ENCODE results near the gene PDZRN4. TPM values are rescaled to one million over a fixed set of nuclear protein-coding genes. Genes with fewer than 3 reads are reported as not detected.
"Not testable (repeated sequence)": the region's sequence is repeated elsewhere in the genome, so short reads cannot be mapped to it uniquely, and the experiment has no call there.

The PDZRN4 gene
- total RNA-seq, 2 experiments from 2014 or later, result not detected

DNA sequence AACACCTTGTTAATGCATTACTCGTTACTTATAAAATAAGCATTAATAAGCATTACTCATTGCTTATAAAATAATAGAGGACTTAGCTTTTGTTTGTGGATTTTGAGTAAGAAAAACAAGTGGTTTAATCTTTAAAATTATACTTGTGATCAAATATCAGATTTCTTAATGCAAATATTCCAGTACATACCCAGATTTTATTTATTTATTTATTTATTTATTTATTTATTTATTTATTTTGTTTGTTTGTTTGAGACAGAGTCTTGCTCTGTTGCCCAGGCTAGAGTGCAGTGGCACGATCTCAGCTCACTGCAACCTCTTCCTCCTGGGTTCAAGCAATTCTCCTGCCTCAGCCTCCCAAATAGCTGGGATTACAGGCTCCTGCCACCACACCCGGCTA lies 3.4 kb downstream of the PDZRN4 start:
- H3K4me3 Mint-ChIP-seq; DNase-seq; CTCF ChIA-PET; POLR2A ChIA-PET; H3K9me3 Mint-ChIP-seq; H3K27ac Mint-ChIP-seq; H3K4me1 Mint-ChIP-seq; H3K36me3 Mint-ChIP-seq (ENCODE audit: low read depth): not testable (repeated sequence)
- H3K27me3 Mint-ChIP-seq, result peaks cover 37% of the 10 kb centered on the region

- ChIA-PET POLR2A (no interaction called here), CTCF (no interaction called here)
- DNase-seq, result no peak
- no peaks in the 10 kb centered on the region for H3K36me3 Mint-ChIP-seq (ENCODE audit: low read depth)
- H3K9me3 Mint-ChIP-seq, result no peaks in the 10 kb centered on the region
- H3K27me3 Mint-ChIP-seq, result peaks cover 21% of the 10 kb centered on the region
- no peak overlapping the region for H3K27ac Mint-ChIP-seq
- no peaks in the 10 kb centered on the region for H3K4me1 Mint-ChIP-seq
- no peak overlapping the region for H3K4me3 Mint-ChIP-seq
Observed at GRCh38 chr12:41193311-41193710, 5.2 kb downstream of the PDZRN4 start.

GRCh38 chr12:41202051-41202450 lies 13.9 kb downstream of the PDZRN4 start:
- H3K36me3 Mint-ChIP-seq (ENCODE audit: low read depth), result no peaks in the 10 kb centered on the region
- H3K4me1 Mint-ChIP-seq, result no peaks in the 10 kb centered on the region
- CTCF ChIA-PET, result no interaction called here
- no peak overlapping the region for H3K27ac Mint-ChIP-seq
- no peaks in the 10 kb centered on the region for H3K9me3 Mint-ChIP-seq
- DNase-seq, result no peak
- no peaks in the 10 kb centered on the region for H3K27me3 Mint-ChIP-seq
- no peak overlapping the region for H3K4me3 Mint-ChIP-seq
- POLR2A ChIA-PET, result no interaction called here

DNA sequence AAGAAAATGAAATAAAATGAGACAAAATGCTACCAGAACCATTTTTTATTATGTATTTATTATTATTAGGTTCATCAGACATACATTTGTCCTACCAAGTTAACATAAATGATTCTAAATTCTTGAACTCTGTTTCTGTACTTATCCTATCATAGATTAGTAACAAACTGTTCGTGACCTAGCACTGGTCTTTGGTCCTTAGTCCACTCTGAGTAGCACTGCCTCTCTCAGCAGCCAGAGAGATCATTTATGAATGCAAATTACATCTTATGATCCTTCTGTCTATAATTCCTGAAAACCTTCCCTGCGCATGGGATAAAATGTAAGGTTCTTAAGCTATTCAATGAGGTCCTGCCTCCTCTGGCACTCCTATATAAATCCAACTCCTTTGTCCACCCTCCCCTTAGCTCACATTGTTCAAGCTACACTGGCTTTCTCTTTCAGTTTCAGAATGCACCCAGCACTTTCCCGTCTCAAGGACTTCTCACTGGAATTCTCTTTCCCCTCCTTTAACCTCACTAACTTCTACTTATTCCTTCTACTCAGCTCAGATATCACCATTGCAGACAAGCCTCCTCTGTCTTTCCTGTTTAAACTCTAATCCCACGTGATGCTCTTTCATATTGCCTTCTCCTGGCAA lies 17.1 kb downstream of the PDZRN4 start:
- no peaks in the 10 kb centered on the region for H3K4me1 Mint-ChIP-seq
- POLR2A ChIA-PET, result no interaction called here
- H3K36me3 Mint-ChIP-seq (ENCODE audit: low read depth), result no peaks in the 10 kb centered on the region
- H3K4me3 Mint-ChIP-seq, result no peak overlapping the region
- CTCF ChIA-PET, result no interaction called here
- no peaks in the 10 kb centered on the region for H3K9me3 Mint-ChIP-seq
- no peak overlapping the region for H3K27ac Mint-ChIP-seq
- no peak for DNase-seq
- H3K27me3 Mint-ChIP-seq, result no peaks in the 10 kb centered on the region

DNA sequence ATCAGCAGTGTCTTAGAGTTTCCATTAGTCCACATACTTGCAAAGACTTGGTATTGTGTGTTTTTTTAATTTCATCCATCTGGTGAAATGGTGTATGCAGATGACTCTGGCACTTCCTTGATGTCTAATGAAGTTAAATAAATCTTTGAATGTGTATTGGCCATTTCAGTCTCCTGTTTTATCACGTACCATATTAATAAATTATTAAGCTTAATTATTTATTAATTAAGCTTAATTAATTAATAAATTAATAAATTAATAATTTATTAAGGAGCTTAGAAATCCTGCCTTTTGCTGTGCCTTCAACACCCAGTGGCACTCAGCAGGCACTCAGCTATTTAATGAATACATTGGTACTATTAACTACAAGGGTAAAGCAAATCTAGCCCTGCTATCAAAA lies 18.2 kb downstream of the PDZRN4 start:
- no peaks in the 10 kb centered on the region for H3K4me1 Mint-ChIP-seq
- H3K9me3 Mint-ChIP-seq, result no peaks in the 10 kb centered on the region
- H3K27ac Mint-ChIP-seq, result no peak overlapping the region
- no peak for DNase-seq
- CTCF ChIA-PET, result interaction anchor here (0.6 kb wide), 1 partner anchor 247 kb away, joined by 3 read pairs; no protein-coding TSS in a partner anchor
- no peaks in the 10 kb centered on the region for H3K36me3 Mint-ChIP-seq (ENCODE audit: low read depth)
- POLR2A ChIA-PET, result no interaction called here
- no peak overlapping the region for H3K4me3 Mint-ChIP-seq
- H3K27me3 Mint-ChIP-seq, result no peaks in the 10 kb centered on the region

- ChIA-PET POLR2A (no interaction called here), CTCF (no interaction called here)
- Mint-ChIP-seq H3K4me1 (no peaks in the 10 kb centered on the region), H3K27ac (no peak overlapping the region), H3K27me3 (no peaks in the 10 kb centered on the region), H3K36me3 (ENCODE audit: low read depth) (no peaks in the 10 kb centered on the region), H3K4me3 (no peak overlapping the region), H3K9me3 (no peaks in the 10 kb centered on the region)
- DNase-seq, result no peak
Observed at GRCh38 chr12:41211448-41211847, 23.3 kb downstream of the PDZRN4 start.

- ChIA-PET POLR2A (no interaction called here), CTCF (no interaction called here)
- DNase-seq, result no peak
- Mint-ChIP-seq H3K36me3 (ENCODE audit: low read depth) (no peaks in the 10 kb centered on the region), H3K27me3 (no peaks in the 10 kb centered on the region), H3K4me3 (no peak overlapping the region), H3K9me3 (no peaks in the 10 kb centered on the region), H3K27ac (no peak overlapping the region), H3K4me1 (no peaks in the 10 kb centered on the region)
Observed at GRCh38 chr12:41212625-41213024, 24.5 kb downstream of the PDZRN4 start.

DNA sequence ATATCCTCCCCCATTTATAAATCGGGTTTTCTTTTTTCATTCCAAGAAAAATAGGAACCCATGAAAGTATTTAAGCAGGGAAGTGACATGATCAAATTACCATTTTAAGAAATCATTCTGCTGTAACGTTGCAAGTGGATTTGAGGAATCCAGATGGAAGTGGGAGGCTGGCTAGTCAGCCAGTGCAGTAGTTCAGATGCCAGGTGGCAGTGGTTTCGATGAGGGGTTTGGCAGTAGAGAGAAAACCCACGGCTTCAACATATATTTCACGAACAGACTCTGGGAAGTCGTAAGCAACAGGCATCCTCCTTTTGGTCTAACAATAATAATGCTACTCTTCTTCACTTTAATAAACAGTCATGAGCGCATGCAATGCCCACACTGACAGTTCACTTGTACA lies 25.0 kb downstream of the PDZRN4 start:
- ChIA-PET CTCF (no interaction called here), POLR2A (no interaction called here)
- DNase-seq, result no peak
- Mint-ChIP-seq H3K36me3 (ENCODE audit: low read depth) (no peaks in the 10 kb centered on the region), H3K9me3 (no peaks in the 10 kb centered on the region), H3K27ac (no peak overlapping the region), H3K4me3 (no peak overlapping the region), H3K27me3 (no peaks in the 10 kb centered on the region), H3K4me1 (no peaks in the 10 kb centered on the region)

GRCh38 chr12:41213648-41214047 lies 25.5 kb downstream of the PDZRN4 start:
- H3K27me3 Mint-ChIP-seq, result no peaks in the 10 kb centered on the region
- no peaks in the 10 kb centered on the region for H3K36me3 Mint-ChIP-seq (ENCODE audit: low read depth)
- no peak for DNase-seq
- CTCF ChIA-PET, result no interaction called here
- H3K4me3 Mint-ChIP-seq, result no peak overlapping the region
- no peak overlapping the region for H3K27ac Mint-ChIP-seq
- H3K9me3 Mint-ChIP-seq, result no peaks in the 10 kb centered on the region
- no peaks in the 10 kb centered on the region for H3K4me1 Mint-ChIP-seq
- POLR2A ChIA-PET, result no interaction called here

GRCh38 chr12:41217727-41218126 lies 29.6 kb downstream of the PDZRN4 start:
- Mint-ChIP-seq H3K9me3 (no peaks in the 10 kb centered on the region), H3K4me1 (no peaks in the 10 kb centered on the region), H3K27ac (no peak overlapping the region), H3K36me3 (ENCODE audit: low read depth) (no peaks in the 10 kb centered on the region), H3K4me3 (no peak overlapping the region), H3K27me3 (no peaks in the 10 kb centered on the region)
- ChIA-PET POLR2A (no interaction called here), CTCF (no interaction called here)
- DNase-seq, result no peak

GRCh38 chr12:41220931-41221330 lies 32.8 kb downstream of the PDZRN4 start:
- ChIA-PET CTCF (interaction anchor here (0.7 kb wide), 1 partner anchor 22 kb away, joined by 3 read pairs; no protein-coding TSS in a partner anchor), POLR2A (no interaction called here)
- peaks cover 1% of the 10 kb centered on the region for H3K27me3 Mint-ChIP-seq
- H3K9me3 Mint-ChIP-seq, result no peaks in the 10 kb centered on the region
- H3K27ac Mint-ChIP-seq, result no peak overlapping the region
- no peak overlapping the region for H3K4me3 Mint-ChIP-seq
- H3K4me1 Mint-ChIP-seq, result no peaks in the 10 kb centered on the region
- DNase-seq, result no peak
- no peaks in the 10 kb centered on the region for H3K36me3 Mint-ChIP-seq (ENCODE audit: low read depth)

- POLR2A ChIA-PET, result no interaction called here
- Mint-ChIP-seq H3K27ac (no peak overlapping the region), H3K36me3 (ENCODE audit: low read depth) (no peaks in the 10 kb centered on the region), H3K4me1 (no peaks in the 10 kb centered on the region), H3K4me3 (no peak overlapping the region), H3K27me3 (peaks cover 1% of the 10 kb centered on the region), H3K9me3 (no peaks in the 10 kb centered on the region)
- DNase-seq, result no peak
- CTCF ChIA-PET, result no interaction called here
Observed at GRCh38 chr12:41221491-41221890, 33.4 kb downstream of the PDZRN4 start.

GRCh38 chr12:41223600-41223999 lies 35.5 kb downstream of the PDZRN4 start:
- H3K4me3 Mint-ChIP-seq, result no peak overlapping the region
- H3K4me1 Mint-ChIP-seq, result no peaks in the 10 kb centered on the region
- peaks cover 3% of the 10 kb centered on the region for H3K27me3 Mint-ChIP-seq
- ChIA-PET POLR2A (no interaction called here), CTCF (no interaction called here)
- no peaks in the 10 kb centered on the region for H3K36me3 Mint-ChIP-seq (ENCODE audit: low read depth)
- H3K27ac Mint-ChIP-seq, result no peak overlapping the region
- no peaks in the 10 kb centered on the region for H3K9me3 Mint-ChIP-seq
- DNase-seq, result no peak

GRCh38 chr12:41224066-41224465 lies 35.9 kb downstream of the PDZRN4 start:
- H3K27me3 Mint-ChIP-seq, result peaks cover 3% of the 10 kb centered on the region
- ChIA-PET CTCF (no interaction called here), POLR2A (no interaction called here)
- no peak for DNase-seq
- no peak overlapping the region for H3K27ac Mint-ChIP-seq
- no peaks in the 10 kb centered on the region for H3K36me3 Mint-ChIP-seq (ENCODE audit: low read depth)
- H3K4me1 Mint-ChIP-seq, result no peaks in the 10 kb centered on the region
- no peak overlapping the region for H3K4me3 Mint-ChIP-seq
- no peaks in the 10 kb centered on the region for H3K9me3 Mint-ChIP-seq

Measured in activated CD4-positive, alpha-beta T cell treated with anti-CD3 and anti-CD28 coated beads, Interleukin-2, amount 10 ng/mL, durations not matched to agents 7 days and 5 days (primary cell).